WI38 (cell line): ENCODE data around the gene MYO3A.
"Not testable (repeated sequence)": the region's sequence is repeated elsewhere in the genome, so short reads cannot be mapped to it uniquely, and the experiment has no call there.

Experiments used
- H3K4me3 ChIP-seq: 2 replicates; pipeline ENCODE4 v1.5.1; 2011; ENCODE audit warnings: low read depth, mild to moderate bottlenecking, control low read depth, low read length
- TF ChIP-seq, protein P1 (sequence below): IDR thresholded peaks from 2 replicates; pipeline ENCODE4 v1.5.1; 2012; ENCODE audit warnings: low read depth, mild to moderate bottlenecking, control low read depth, low read length

MYO3A gene

DNA sequence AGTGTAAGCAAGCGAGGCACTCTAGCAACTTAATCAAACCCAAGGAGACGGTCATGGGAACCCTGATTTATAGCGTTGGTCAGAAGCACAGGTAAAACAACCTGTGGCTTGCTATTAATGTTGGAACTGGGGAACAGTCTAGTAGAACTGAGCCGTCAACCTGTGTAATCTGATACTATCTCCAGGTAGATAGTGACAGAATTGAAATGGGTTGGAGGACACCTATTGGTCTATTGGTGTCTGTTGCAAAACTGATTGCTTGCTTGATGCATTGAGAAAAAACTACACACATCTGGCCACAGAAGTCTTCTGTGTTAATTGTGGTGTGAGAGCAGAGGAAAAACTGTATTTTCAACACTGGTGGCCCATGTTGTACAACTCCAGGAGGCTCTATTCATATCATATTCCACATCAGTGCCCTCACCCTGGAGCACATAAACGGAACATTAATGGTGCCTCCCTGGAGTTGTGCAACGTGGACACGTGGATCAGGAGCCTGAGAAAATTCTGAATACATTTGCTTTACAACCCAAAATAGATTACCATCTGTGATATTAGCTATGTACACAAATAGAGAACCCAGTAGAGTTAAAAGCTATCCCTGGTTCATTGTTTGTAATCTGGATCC is 112.2 kb downstream of the MYO3A start:
- H3K4me3 ChIP-seq, result no peak overlapping the region
- TF ChIP-seq, protein P1, sequence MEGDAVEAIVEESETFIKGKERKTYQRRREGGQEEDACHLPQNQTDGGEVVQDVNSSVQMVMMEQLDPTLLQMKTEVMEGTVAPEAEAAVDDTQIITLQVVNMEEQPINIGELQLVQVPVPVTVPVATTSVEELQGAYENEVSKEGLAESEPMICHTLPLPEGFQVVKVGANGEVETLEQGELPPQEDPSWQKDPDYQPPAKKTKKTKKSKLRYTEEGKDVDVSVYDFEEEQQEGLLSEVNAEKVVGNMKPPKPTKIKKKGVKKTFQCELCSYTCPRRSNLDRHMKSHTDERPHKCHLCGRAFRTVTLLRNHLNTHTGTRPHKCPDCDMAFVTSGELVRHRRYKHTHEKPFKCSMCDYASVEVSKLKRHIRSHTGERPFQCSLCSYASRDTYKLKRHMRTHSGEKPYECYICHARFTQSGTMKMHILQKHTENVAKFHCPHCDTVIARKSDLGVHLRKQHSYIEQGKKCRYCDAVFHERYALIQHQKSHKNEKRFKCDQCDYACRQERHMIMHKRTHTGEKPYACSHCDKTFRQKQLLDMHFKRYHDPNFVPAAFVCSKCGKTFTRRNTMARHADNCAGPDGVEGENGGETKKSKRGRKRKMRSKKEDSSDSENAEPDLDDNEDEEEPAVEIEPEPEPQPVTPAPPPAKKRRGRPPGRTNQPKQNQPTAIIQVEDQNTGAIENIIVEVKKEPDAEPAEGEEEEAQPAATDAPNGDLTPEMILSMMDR, result no peak

DNA sequence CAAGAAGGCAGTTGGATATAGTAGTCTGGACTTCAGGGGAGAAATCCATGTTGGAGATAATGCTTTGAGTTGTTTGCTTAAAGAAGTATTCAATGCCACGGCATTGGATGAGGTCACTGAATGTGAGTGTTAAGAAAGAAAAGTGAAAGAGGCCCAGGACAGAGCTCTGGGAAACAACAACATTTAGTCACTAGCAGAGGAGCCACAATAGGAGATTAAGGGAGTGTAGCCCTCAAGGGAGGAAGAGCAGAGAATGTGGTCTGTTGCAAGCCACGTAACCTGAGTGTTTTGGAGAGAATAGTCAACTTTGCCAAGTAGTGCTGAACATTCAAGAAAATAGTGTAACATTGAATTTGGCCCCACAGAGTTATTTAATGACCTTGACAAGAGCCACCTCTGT is 114.7 kb downstream of the MYO3A start:
- TF ChIP-seq, protein P1, result no peak
- H3K4me3 ChIP-seq, result no peak overlapping the region

GRCh38 chr10:26052326-26052725 is 118.3 kb downstream of the MYO3A start:
- H3K4me3 ChIP-seq, result no peak overlapping the region
- TF ChIP-seq, protein P1, result no peak

GRCh38 chr10:26057466-26057865 is 123.4 kb downstream of the MYO3A start:
- TF ChIP-seq, protein P1, result no peak
- H3K4me3 ChIP-seq, result no peak overlapping the region

DNA sequence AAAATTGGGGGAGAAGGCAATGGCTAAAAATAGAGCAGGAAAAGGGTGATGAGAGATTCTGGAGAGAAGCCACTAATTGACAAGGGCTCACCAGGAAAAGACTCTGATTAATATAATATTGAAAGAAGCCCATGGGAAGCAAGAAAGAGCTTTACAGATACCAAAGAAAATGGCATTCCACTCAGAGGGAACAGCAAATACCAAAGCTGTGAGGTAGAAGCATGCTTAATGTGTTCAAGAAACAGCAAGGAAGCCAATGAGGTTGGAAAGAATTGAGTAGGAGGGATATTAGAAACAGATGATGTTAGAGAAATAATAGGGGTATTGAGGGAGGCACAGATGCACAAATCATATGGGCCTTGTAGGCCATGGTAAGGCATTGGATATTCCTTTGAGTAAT is 130.1 kb downstream of the MYO3A start:
- TF ChIP-seq, protein P1, result no peak
- H3K4me3 ChIP-seq, result no peak overlapping the region

DNA sequence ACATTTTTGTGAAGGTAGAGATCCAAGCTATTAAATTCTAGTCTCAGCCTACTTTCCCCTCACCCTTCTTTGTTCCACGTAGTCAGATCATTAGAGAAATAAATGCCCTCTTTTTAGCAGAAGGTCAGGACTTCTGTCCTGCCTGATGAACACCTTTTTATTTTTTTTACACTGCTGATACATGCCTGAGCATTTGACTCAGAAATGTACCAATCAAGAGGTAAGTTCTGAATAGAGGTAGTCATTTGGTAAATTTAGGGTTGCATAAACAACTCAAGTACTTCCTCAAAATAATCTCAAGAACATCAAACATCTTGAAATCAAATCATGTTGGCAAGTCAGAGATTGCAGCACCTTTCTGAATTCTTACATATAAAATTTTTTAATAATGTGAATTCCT is 133.7 kb downstream of the MYO3A start:
- TF ChIP-seq, protein P1, result no peak
- no peak overlapping the region for H3K4me3 ChIP-seq

DNA sequence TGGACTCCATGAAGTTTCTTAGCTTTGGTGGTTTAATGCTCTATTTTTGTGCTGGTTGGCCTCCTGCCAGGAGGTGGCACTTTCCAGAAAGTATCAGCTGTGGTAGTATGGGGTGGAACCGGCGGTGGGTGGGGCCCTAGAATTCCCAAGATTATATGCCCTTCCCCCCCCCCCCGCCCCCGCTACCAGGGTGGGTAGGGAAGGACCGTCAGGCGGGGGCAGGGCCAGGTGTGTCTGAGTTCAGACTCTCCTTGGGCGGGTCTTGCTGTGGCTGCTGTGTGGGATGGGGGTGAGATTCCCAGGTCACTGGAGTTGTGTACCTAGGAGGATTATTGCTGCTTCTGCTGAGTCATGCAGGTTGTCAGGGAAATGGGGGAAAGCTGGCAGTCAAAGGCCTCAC is 146.9 kb downstream of the MYO3A start:
- not testable (repeated sequence) for H3K4me3 ChIP-seq

DNA sequence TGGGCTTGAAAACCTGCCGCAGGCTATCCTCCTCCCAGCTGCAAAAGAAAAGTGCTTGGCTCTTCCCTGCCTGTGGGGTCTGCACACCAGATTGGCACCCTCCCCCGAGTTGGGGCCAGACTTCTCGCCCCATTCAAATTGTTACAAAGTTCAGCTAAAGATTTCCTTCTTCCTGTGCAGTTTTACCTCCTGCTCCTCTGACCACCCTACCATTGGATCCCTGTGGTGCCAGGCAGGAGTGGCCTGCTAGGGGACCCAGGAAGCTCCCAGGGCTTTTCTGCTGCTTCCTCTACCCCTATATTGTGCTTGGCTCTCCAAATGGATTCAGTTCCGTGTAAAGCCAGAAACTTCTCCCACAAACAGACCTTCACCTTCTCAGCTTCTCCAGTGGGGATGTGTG is 147.4 kb downstream of the MYO3A start:
- H3K4me3 ChIP-seq, result no peak overlapping the region
- TF ChIP-seq, protein P1, result no peak
